ENCODE data around the gene PRDM16.

Gene PRDM16

GRCh38 chr1:3032371-3033039 lies 36.5 kb upstream of the PRDM16 start:
- no peak for DNase-seq (ENCODE audit: low read depth in 2 of 2)

- no peak for DNase-seq (ENCODE audit: low read depth in 2 of 2)
Observed at GRCh38 chr1:3033040-3033789, 35.8 kb upstream of the PRDM16 start.

- DNase-seq (ENCODE audit: low read depth in 2 of 2), result no peak
Observed at GRCh38 chr1:3033790-3034090, 35.3 kb upstream of the PRDM16 start.

- no peak for DNase-seq (ENCODE audit: low read depth in 2 of 2)
Observed at GRCh38 chr1:3034162-3034561, 34.8 kb upstream of the PRDM16 start.

- no peak for DNase-seq (ENCODE audit: low read depth in 2 of 2)
Observed at GRCh38 chr1:3034728-3035562, 34.1 kb upstream of the PRDM16 start.

GRCh38 chr1:3035563-3036446 lies 33.2 kb upstream of the PRDM16 start:
- no peak for DNase-seq (ENCODE audit: low read depth in 2 of 2)

GRCh38 chr1:3036447-3037280 lies 32.3 kb upstream of the PRDM16 start:
- no peak for DNase-seq (ENCODE audit: low read depth in 2 of 2)

GRCh38 chr1:3037281-3038040 lies 31.5 kb upstream of the PRDM16 start:
- no peak for DNase-seq (ENCODE audit: low read depth in 2 of 2)

GRCh38 chr1:3038113-3038551 lies 30.9 kb upstream of the PRDM16 start:
- no peak for DNase-seq (ENCODE audit: low read depth in 2 of 2)

GRCh38 chr1:3038571-3039181 lies 30.3 kb upstream of the PRDM16 start:
- no peak for DNase-seq (ENCODE audit: low read depth in 2 of 2)

- no peak for DNase-seq (ENCODE audit: low read depth in 2 of 2)
Observed at GRCh38 chr1:3040004-3040403, 29.0 kb upstream of the PRDM16 start.

GRCh38 chr1:3042481-3042880 lies 26.5 kb upstream of the PRDM16 start:
- no peak for DNase-seq (ENCODE audit: low read depth in 2 of 2)

- no peak for DNase-seq (ENCODE audit: low read depth in 2 of 2)
Observed at GRCh38 chr1:3049164-3049563, 19.8 kb upstream of the PRDM16 start.

- no peak for DNase-seq (ENCODE audit: low read depth in 2 of 2)
Observed at GRCh38 chr1:3049905-3050304, 19.1 kb upstream of the PRDM16 start.

- no peak for DNase-seq (ENCODE audit: low read depth in 2 of 2)
Observed at GRCh38 chr1:3050603-3051002, 18.4 kb upstream of the PRDM16 start.

GRCh38 chr1:3051270-3052268 lies 17.4 kb upstream of the PRDM16 start:
- no peak for DNase-seq (ENCODE audit: low read depth in 2 of 2)

GRCh38 chr1:3052501-3052900 lies 16.5 kb upstream of the PRDM16 start:
- DNase-seq (ENCODE audit: low read depth in 2 of 2), result no peak

- DNase-seq (ENCODE audit: low read depth in 2 of 2), result no peak
Observed at GRCh38 chr1:3053366-3053980, 15.5 kb upstream of the PRDM16 start.

Data from activated CD4-positive, alpha-beta T cell treated with anti-CD3 and anti-CD28 coated beads for 24 hours (primary cell).